ENCODE measurements around the gene ZNF148.

GRCh38 chr3:125214738-125215137 is 160.4 kb downstream of the ZNF148 start:
- TF ChIP-seq POLR2A (IDR thresholded peaks at IDR 0.05) (no peak), CTCF (IDR thresholded peaks at IDR 0.05) (no peak)
